OCI-LY3 (cell line): ENCODE results near the gene BNC2.

Experiments
- H2AFZ ChIP-seq: fragments of 200-600, 300-600 bp; shearing (Covaris generic); 2 replicates; pipeline ENCODE4 v1.6.0; 2014; ENCODE audit warnings: antibody characterized with exemption, low read depth, low read length
- H3K27ac ChIP-seq: fragments of 200-600, 300-600 bp; sonication (generic); 2 replicates; pipeline ENCODE4 v1.5.1; 2014; ENCODE audit warnings: mild to moderate bottlenecking, low read length, moderate library complexity, mixed read lengths
- H3K27me3 ChIP-seq: fragments of 200-600, 300-600 bp; sonication (generic); 2 replicates; pipeline ENCODE4 v1.6.1; 2014; ENCODE audit warnings: low read depth, low read length, mixed read lengths
- H3K36me3 ChIP-seq: fragments of 200-600, 300-600 bp; sonication (generic); replicated peaks from 2 replicates; pipeline ENCODE3; 2014; ENCODE audit warnings: low read depth, low read length, mixed read lengths
- H3K4me1 ChIP-seq: fragments of 300-600, 200-600 bp; sonication (generic); 2 replicates; pipeline ENCODE4 v1.6.1; 2014; ENCODE audit warnings: low read length, mixed read lengths
- H3K4me2 ChIP-seq: fragments of 200-600, 300-600 bp; sonication (generic); 2 replicates; pipeline ENCODE4 v1.6.1; 2014; ENCODE audit warnings: low read length, mixed read lengths
- H3K4me3 ChIP-seq: fragments of 300-600, 200-600 bp; sonication (generic); 2 replicates; pipeline ENCODE4 v1.5.1; 2014; ENCODE audit warnings: antibody characterized with exemption, mild to moderate bottlenecking, low read length, moderate library complexity
- H3K79me2 ChIP-seq: fragments of 300-600, 200-600 bp; shearing (Covaris generic); 2 replicates; pipeline ENCODE4 v1.6.1; 2014; ENCODE audit warnings: mild to moderate bottlenecking, low read length, mixed read lengths
- H3K9ac ChIP-seq: fragments of 300-600, 200-600 bp; shearing (Covaris generic); 2 replicates; pipeline ENCODE4 v1.6.0; 2014; ENCODE audit warnings: mild to moderate bottlenecking, low read length, moderate library complexity
- H3K9me3 ChIP-seq: fragments of 200-600, 300-600 bp; shearing (Covaris generic); 2 replicates; pipeline ENCODE4 v1.6.1; 2014; ENCODE audit warnings: low read length, mixed read lengths; ENCODE audit not compliant: insufficient read depth
- H4K20me1 ChIP-seq: fragments of 200-600, 300-600 bp; sonication (generic); 2 replicates; pipeline ENCODE4 v1.6.1; 2016; ENCODE audit warnings: low read length, mixed read lengths; ENCODE audit not compliant: insufficient read depth
- EZH2phosphoT487 ChIP-seq: fragments of 200-600 bp; shearing (Covaris generic); IDR thresholded peaks from 2 replicates; pipeline ENCODE4 v1.6.1; 2018; ENCODE audit warnings: antibody characterized with exemption, mixed run types, low read depth
- TF ChIP-seq, protein P1 (sequence below): fragments of 200-600, 300-600 bp; sonication (generic); IDR thresholded peaks from 2 replicates; pipeline ENCODE4 v1.5.1; 2014; ENCODE audit warnings: antibody characterized with exemption, low read length, low read depth

The BNC2 gene

DNA sequence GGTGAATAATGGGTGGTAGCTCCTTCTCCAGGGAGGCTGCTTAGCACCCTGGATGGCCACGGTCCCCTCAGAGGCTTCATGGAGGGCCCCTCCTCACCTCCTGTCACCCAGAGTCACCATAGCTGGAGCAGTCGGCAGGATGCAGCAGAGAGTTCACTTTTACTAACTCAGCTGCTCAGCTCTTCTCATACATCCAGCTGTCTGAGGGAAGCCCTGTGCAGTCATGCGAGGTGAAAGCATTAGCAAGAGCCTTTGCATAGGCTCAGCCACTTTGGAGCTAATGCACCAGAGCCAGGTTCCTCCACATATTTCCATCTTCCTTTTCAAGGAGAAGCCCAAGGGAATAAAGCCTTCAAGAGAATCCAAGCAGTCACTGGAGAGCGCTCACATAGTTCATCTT is 499.2 kb downstream of the BNC2 start:
- no peak for TF ChIP-seq EZH2phosphoT487
- TF ChIP-seq, protein P1, sequence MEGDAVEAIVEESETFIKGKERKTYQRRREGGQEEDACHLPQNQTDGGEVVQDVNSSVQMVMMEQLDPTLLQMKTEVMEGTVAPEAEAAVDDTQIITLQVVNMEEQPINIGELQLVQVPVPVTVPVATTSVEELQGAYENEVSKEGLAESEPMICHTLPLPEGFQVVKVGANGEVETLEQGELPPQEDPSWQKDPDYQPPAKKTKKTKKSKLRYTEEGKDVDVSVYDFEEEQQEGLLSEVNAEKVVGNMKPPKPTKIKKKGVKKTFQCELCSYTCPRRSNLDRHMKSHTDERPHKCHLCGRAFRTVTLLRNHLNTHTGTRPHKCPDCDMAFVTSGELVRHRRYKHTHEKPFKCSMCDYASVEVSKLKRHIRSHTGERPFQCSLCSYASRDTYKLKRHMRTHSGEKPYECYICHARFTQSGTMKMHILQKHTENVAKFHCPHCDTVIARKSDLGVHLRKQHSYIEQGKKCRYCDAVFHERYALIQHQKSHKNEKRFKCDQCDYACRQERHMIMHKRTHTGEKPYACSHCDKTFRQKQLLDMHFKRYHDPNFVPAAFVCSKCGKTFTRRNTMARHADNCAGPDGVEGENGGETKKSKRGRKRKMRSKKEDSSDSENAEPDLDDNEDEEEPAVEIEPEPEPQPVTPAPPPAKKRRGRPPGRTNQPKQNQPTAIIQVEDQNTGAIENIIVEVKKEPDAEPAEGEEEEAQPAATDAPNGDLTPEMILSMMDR, result no peak
- Histone ChIP-seq H3K4me2 (no peak overlapping the region), H3K9ac (no peak overlapping the region)

DNA sequence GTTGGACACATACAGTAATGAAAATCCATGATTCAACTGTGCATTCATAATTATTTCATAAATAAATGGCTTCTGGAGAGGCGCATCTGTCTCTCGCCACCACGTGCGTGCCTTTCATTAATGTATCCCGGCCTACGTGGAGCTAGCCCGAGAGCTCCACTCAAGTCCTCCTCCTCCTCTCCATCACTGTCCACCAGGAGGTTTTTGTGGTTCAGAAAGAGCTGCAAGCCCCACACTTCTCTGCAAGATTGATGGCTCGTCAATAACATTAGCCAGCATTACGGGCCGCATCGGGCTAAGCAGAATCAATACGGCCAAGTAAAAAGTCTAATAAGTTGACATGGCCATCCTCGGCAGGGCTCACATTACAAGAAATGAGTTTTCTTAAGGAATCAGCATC is 499.8 kb downstream of the BNC2 start:
- Histone ChIP-seq H2AFZ (no peak overlapping the region), H3K9me3 (no peaks in the 10 kb centered on the region), H3K4me2 (no peak overlapping the region), H3K4me1 (no peaks in the 10 kb centered on the region), H3K9ac (no peak overlapping the region), H4K20me1 (no peaks in the 10 kb centered on the region), H3K4me3 (no peak overlapping the region), H3K27ac (no peak overlapping the region), H3K36me3 (no peaks in the 10 kb centered on the region), H3K79me2 (no peaks in the 10 kb centered on the region), H3K27me3 (no peaks in the 10 kb centered on the region)
- TF ChIP-seq EZH2phosphoT487, result no peak
- TF ChIP-seq, protein P1, result no peak

More for the DNA sequence above, 499.2 kb downstream of the BNC2 start:
- no peaks in the 10 kb centered on the region for H3K36me3 ChIP-seq
- no peaks in the 10 kb centered on the region for H3K79me2 ChIP-seq
- no peaks in the 10 kb centered on the region for H3K27me3 ChIP-seq
- H3K27ac ChIP-seq, result no peak overlapping the region
- no peaks in the 10 kb centered on the region for H3K4me1 ChIP-seq
- H2AFZ ChIP-seq, result no peak overlapping the region
- H3K9me3 ChIP-seq, result no peaks in the 10 kb centered on the region
- H4K20me1 ChIP-seq, result no peaks in the 10 kb centered on the region
- H3K4me3 ChIP-seq, result no peak overlapping the region

GRCh38 chr9:16369427-16369826 is 501.0 kb downstream of the BNC2 start:
- Histone ChIP-seq H3K4me1 (no peaks in the 10 kb centered on the region), H3K9me3 (no peaks in the 10 kb centered on the region), H3K27ac (no peak overlapping the region), H4K20me1 (no peaks in the 10 kb centered on the region), H2AFZ (no peak overlapping the region), H3K4me2 (no peak overlapping the region), H3K36me3 (no peaks in the 10 kb centered on the region), H3K9ac (no peak overlapping the region), H3K79me2 (no peaks in the 10 kb centered on the region), H3K4me3 (no peak overlapping the region), H3K27me3 (no peaks in the 10 kb centered on the region)
- TF ChIP-seq, protein P1, result no peak
- TF ChIP-seq EZH2phosphoT487, result no peak

DNA sequence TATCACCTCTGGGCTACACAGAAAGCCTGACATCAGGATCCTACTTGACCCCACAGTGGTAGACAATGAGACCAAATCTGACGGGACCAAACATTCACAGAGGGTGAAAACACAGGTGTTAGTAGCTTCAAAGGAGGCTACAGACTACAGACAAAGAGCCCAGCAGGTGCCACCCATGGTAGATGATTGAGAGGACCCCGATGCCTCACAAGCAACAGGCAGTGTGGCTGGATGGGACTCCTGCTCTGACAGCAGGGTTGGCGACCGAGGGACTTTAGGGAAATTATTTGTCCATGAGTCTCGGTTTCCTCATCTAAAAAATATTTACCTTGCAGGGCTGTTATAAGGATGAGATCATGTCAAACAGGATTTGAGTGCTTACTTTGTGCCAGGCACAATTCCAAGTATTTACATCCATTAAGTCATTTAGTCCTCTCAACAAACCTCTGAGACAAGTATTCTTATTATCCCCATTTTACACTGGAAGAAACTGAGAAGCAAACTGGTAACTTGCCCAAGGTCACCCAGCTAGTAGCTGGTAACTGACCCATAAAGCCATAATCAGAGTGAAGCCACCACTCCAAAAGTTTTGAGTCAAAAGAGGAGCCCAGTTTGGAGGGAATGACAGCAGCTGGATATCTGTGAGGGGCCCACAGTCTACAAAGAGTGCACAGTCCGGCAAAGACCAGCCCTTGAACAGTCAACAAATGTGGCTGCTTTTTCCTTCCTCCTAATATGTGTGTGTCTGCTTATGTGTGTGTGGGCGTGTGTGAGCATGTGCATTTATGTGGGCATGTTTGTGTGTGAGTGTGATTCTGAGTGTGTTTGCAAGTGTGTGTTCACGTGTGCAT is 502.0 kb downstream of the BNC2 start:
- Histone ChIP-seq H3K79me2 (no peaks in the 10 kb centered on the region), H3K27ac (no peak overlapping the region), H4K20me1 (no peaks in the 10 kb centered on the region), H3K4me1 (no peaks in the 10 kb centered on the region), H3K4me2 (no peak overlapping the region), H3K9ac (no peak overlapping the region), H2AFZ (no peak overlapping the region), H3K4me3 (no peak overlapping the region), H3K9me3 (no peaks in the 10 kb centered on the region), H3K36me3 (no peaks in the 10 kb centered on the region), H3K27me3 (no peaks in the 10 kb centered on the region)
- no peak for TF ChIP-seq EZH2phosphoT487
- TF ChIP-seq, protein P1, result no peak
